Measurements from ENCODE around the gene CMTR1.

CMTR1 gene

DNA sequence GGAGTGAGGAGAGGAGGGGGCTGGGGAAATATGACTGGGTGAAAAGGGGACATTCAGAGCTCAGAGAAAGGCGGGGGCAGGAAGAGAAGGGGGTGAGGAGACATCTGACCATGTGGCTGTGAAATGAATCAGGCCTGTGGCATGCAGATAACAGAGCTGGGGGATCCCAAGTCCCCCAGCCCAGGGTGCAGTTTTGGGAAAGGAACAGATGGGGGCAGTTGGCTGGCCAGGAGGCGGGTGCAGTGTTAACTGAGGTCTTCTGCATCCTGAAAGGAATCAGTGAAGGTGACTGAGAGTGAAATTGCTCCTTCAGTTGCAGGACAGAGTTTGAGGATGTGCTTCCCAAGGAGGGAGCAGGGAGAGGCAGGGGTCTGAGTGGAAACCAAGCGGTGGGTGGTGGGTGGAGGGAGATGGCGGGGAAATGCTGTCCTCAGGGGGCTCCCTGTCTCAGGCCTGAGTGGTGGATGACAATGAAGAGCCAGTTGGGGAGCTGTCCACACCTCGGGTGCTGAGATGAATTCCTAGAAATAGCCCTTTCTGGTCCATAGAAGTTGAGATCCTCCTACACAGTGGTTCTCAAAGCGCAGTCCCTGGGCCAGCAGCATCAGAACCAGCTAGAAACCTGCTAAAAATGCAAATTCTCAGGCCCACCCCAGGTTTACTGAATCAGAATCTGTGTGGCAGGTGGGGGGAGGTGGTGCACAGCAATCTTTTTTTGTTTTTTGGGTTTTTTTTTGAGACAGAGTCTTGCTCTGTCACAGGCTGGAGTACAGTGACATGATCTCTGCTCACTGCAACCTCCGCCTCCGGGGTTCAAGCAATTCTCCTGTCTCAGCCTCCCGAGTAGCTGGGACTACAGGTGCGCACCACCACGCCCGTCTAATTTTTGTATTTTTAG lies 92.7 kb downstream of the CMTR1 start:
- in situ Hi-C loops (cut with HindIII; ENCODE audit: low sequenced_read_pairs) = no loop called here

DNA sequence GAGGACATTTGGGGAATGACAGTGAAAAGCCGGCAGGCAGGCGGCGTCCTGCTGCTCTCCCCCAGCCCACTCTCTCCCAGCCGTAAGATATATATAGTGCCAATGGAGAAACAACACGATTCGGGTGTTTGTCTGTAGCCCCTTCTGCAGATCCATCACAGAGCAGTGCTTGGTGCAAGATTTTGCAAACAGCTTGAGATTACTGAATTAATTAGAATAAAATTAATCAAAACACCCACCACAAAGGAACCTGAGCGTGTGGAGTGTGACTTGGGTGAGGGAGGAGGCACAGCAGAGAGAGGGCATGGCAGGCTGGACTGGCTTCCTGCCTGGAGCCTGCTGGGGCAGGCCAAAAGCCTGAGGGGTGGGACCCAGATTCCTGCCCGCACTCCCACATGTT lies 95.5 kb downstream of the CMTR1 start:
- in situ Hi-C loops (cut with HindIII; ENCODE audit: low sequenced_read_pairs) = no loop called here

DNA sequence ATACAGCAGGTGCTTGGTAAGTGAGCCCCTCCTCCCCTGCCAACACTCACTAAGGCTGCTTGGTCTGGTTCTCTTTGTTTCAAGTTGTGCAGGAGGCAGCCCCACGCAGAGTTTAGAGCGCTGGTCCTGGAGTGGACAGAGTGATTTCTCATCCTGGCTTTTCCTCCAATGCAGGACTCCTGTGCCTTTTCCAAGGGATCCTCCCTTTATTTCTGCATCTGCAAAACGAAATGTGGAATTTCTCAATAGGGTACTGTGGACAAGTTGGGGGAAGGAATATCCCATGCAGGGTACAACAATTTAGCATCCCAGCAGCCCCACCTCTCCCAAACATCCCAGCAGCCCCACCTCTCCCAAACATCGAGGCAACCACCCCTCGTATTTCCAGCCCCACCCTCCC lies 97.3 kb downstream of the CMTR1 start:
- in situ Hi-C loops (cut with HindIII; ENCODE audit: low sequenced_read_pairs) = no loop called here

DNA sequence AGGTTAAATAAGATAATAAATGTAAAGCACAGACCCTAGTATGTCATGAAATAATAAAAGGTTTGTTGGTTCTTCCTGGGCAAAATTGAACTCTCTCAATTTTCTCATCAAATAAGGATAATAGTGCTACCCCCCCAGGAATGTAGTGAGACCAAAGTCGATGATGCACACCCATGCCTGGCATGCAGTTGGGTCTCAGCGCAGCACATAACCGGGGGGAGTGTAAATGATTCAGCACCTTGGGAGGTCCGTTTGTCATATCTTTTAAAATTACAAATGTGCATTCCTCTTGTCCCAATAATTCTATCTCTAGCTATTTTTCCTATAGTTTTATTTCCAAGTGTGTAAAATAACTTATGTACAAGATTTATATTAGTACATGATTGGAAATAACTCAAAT lies 98.0 kb downstream of the CMTR1 start:
- in situ Hi-C loops (cut with HindIII; ENCODE audit: low sequenced_read_pairs) = no loop called here

Data from DLD1 (cell line).